ENCODE measurements around the gene PLAGL1.
"Not testable (repeated sequence)": the region's sequence is repeated elsewhere in the genome, so short reads cannot be mapped to it uniquely, and the experiment has no call there.

PLAGL1 gene

DNA sequence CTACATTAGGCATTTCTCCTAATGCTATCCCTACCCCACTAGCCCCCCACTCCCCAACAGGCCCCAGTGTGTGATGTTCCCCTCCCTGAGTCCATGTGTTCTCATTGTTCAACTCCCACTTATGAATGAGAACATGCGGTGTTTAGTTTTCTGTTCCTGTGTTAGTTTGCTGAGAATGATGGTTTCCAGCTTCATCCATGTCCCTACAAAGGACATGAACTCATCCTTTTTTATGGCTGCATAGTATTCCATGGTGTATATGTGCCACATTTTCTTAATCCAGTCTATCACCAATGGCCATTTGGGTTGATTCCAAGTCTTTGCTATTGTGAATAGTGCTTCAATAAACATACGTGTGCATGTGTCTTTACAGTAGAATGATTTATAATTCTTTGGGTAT, 1.6 kb upstream of the PLAGL1 start:
- not testable (repeated sequence) for DNase-seq (ENCODE audit: low read depth in 1 of 2, low spot score in 1 of 2)

DNA sequence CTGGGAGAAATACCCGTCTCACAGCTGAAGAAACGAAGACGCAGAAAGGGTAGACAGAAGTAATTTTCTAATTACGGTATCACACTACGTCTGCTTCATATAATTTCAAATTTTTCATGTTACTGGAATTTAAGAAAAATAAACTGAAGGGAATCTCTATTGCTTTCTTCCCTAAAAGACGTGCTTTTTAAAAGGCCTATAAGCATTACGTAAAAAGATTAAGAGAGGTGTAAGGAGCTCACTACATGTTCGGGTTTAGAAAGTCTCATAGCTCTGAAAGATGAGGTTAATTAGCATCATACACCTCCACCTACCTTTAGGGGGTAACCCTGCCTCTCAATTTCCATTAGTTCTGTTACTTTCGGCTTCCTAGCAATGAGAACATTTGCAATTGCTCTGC, 787 bp upstream of the PLAGL1 start:
- no peak for DNase-seq (ENCODE audit: low read depth in 1 of 2, low spot score in 1 of 2)

DNA sequence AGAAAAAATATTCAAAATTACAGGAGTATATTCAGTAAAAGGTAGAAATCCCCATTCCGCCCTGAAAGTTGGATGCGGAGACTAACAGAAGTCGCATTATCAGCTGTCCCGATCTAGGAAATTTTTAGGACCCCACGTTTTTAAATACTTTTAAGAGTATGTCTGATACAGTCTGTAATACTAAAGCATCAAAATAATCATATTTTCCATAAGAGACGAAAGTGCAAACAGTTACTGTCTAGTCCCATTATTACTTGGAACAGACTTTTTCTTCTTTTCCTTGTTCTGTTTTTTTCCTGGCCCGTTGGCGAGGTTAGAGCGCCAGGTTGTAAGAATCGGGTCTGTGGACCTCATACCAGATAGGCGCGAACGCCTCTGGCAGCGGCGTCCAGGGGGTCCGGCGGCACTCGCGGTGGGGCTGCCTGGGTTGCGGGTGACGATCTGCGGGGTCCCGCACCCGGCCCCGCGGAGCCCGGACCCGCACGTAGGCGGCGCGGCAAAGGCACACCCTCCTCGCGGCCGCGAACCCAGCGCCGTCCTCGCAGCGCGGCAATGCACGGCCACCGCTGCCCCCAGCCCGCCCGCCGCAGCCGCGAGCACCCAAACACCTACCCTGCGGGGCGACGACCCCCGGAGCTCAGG, 460 bp downstream of the PLAGL1 start:
- no peak for DNase-seq (ENCODE audit: low read depth in 1 of 2, low spot score in 1 of 2)

DNA sequence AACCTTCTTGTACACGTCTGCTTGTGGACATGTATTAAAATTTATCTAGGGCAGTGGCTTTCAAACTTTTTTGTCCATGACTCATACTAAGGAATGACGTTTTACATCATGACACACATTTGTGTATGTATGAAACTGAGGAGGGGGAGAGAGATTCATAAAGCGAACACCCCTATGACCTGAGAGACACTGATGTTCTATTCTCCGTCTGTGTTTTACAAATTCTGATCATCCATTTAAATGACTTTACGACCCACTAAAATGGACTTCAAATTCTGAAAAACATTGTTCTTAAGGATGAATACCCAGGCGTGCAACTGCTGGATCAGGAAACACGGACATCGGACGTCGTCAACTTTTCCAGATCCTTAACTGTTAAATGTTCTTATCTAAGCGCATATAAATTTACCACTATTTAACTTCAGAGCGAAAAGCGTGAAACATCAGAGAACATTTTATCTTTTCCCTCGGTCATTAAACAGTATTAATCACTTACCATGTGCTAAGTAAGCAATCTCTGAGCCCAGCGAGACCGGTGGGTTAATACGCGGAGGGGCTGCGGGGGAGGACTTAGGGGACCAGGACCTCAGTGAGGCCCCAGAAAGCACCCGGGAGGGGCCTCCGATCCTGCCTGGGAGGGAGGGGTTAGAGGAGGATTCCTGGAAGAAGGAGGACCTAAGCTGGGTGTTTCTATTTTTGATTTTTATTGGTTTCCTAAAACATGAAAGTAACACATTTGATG, 1.2 kb downstream of the PLAGL1 start:
- no peak for DNase-seq (ENCODE audit: low read depth in 1 of 2, low spot score in 1 of 2)

DNA sequence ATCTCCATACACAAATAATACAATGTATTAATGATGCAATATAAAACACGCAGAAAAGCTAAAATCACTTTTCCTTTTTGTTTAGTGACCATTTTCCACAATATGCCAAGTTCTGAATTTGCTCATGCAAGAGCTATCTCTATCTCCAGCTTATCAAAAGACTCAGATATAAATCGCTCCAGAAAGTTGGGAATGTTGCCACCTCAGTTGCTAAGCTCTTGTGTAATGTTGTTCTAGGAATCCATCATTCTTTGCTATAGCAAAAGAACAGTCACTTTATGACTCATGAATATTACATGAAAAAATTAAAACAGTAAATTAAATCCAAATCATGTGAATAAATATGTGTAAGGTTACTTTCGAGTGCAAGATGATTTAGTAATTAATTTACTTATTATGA, 8.7 kb downstream of the PLAGL1 start:
- DNase-seq (ENCODE audit: low read depth in 1 of 2, low spot score in 1 of 2), result no peak

DNA sequence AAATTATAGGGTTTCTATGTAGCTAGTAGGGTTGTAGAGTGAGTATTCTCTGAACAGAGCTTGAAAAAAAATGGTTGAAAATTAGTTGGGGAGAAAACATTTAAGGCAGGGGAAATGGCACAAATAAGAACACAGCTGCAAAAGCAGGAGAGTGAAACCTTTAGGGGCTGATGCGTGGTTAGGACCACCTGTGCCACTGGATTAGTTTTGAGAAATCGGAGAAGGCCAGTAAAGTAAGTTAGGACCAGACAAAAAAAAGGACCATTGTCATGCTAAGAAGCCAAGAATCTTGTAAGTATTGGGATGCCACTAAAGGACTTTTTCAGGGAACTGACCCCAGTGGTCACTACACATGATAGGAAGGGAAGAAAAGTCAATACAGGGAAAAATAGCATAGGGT, 9.4 kb downstream of the PLAGL1 start:
- no peak for DNase-seq (ENCODE audit: low read depth in 1 of 2, low spot score in 1 of 2)

DNA sequence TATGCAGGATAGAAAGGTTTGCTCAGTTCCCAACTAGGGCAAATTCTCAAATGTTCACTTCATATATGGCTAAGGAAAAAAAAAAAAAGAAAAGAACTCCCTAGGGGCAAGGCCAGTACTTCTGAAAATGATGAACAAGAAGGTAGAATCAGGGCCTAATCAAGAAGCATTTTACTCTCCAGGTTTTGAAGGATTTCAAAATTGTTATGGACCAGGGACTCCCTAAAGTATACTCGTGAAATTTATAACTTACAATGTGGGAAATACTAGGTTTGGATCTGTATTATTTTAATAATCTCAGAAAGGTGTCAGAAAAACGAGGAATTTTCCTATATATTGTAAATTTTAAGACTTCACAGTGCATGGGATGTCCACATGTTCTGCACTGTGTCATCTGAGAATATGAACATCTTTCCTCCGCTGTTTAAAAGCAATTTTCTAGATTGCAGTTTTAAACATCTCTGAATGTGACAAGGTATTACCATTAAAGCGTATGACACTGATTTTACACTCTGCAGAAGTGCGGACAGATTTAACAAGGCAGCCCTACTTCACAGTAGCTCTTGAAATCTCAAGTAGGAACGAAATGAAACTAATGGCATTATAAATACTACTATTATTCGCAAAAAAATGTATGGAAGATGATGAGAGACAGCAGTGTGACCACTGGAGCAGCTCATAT, 14.0 kb downstream of the PLAGL1 start:
- DNase-seq (ENCODE audit: low read depth in 1 of 2, low spot score in 1 of 2), result no peak

DNA sequence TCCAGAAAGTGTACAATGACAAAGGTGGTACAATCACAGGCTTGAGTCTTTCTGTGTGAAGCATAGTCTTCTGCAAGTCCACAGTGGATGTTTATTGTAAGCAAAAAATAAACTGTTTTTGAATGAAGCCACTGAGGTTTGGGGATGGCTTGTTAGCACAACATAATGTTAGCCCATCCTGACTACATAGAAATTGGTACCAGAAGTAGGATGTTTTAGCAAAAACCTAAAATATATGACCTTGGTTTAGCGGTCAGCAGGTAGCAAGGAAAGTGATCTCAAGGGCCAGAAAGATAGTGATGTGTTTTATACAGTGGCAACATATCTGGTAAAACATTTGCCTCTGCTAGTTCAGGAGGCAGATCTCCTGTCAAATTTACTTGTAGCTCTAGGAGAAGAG, 15.8 kb downstream of the PLAGL1 start:
- no peak for DNase-seq (ENCODE audit: low read depth in 1 of 2, low spot score in 1 of 2)

DNA sequence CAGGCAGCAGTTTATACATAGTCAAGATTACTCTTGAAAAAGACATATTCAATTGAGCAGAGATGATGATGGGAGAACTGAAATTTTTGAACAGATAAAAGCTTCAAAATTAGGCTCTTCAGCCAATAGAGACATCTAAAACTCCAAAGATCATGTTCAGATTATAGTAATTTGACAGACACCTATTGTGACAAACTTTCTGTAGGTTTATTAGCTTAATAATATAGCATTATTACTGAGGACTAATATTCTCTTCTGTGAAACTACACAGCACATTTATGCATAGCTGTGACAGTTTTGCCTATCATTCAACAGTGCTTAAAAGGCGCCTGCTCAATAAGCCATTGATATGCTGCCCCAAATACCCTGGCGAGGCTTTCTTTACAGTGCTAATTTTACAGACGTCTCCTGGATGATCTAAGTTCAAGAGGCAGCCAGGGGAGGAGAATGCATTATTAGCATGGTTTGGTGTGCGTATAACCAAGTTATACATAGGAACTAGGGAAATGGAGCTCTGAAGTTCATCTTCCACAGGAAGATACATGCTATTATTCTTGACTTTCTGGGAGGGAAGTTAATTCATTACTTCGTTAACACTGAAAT, 21.5 kb downstream of the PLAGL1 start:
- no peak for DNase-seq (ENCODE audit: low read depth in 1 of 2, low spot score in 1 of 2)

DNA sequence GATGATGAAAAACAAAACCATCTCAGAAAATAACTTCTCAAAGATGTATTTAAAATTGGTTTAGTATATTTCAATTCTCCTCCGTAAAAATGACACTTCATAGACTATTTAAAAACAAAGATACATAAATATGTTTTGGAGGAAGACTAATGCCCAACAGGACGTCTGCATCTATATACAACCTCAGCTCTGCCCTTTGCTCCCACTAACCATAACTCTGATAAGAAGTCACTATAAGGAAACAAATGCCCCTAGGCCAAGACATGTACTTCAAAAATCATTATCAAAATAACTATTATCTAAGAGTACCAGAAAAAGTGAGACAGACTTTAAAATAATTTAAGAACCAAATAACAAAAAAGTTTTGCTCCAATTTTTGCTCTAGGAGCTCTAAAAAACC, 23.4 kb downstream of the PLAGL1 start:
- DNase-seq (ENCODE audit: low read depth in 1 of 2, low spot score in 1 of 2), result no peak

DNA sequence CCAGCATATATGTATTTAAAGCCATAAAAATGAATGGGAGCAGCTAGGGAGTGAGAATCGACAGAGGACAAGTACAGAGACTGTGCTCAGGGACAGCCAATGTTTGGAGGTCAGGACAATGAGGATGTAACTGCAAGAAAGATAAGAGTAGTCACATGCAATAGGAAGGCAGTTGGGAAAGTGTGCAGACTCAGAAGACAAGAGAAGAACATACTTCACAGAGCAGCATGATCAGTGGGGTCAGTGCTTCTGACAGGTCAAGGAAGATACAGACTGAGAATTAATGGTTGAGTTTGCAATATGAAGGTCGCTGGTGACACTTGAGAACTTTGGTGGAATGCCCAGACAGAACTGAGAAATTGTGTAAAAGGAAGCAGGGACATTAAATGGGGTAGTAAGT, 25.1 kb downstream of the PLAGL1 start:
- no peak for DNase-seq (ENCODE audit: low read depth in 1 of 2, low spot score in 1 of 2)

DNA sequence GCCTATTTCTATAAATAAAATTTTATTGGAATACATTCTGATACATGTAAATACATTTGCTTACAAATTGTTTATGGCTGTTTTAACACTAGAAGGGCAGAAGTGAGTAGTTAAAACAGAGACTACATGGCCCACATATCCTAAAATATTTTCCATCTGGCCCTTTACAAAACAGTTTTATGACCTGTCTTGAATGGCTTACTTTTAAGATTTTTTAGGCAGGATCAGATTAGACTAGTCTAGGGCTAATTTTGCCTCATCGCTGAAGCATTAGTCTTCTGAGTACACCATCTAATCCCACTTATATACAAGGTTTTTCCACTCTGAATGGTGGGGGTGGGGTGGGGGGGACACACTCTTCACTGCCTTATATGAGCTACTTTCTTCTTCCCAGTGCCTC, 27.1 kb downstream of the PLAGL1 start:
- no peak for DNase-seq (ENCODE audit: low read depth in 1 of 2, low spot score in 1 of 2)

DNA sequence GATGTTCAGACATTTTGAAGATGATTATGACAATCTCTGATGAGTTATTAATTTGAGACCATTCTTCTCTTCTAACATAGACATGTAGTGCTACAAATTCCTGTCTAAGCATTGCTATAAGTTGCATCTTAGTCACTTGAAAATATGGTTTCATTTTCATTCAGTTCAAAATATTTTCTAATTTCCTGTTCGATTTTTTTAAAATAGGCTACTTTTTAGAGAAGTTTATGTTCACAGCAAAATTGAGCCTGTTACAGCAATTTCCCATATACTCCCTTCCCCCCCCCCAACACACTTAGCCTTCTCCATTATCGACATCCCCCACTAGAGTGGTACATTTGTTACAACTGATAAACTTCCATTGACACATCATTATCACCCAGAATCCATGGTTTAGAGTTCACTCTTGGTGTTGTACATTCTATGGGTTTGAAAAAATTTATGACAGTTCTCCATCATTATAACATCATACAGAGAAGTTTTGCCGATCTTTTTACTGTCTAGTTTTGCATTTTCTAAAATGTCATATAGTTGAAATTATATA, 31.2 kb downstream of the PLAGL1 start:
- DNase-seq (ENCODE audit: low read depth in 1 of 2, low spot score in 1 of 2), result no peak

DNA sequence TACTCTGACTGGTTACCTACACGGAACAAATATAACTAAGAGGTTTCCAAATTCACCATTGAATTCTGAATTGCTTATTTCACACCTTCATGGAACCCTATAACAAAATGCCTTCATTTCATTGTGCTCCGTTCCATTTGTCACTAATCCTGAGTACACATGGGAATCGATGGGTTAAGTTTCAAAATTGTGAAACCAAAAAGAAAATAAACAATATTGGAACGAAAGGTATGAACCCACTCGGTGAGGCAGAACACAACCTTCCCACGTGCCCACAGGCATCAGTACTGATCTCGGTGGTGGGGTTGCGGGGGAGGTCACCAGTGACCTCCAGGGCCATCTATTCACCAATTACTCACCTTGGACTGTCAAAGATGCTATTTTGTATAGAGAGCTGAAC, 34.0 kb downstream of the PLAGL1 start:
- no peak for DNase-seq (ENCODE audit: low read depth in 1 of 2, low spot score in 1 of 2)

DNA sequence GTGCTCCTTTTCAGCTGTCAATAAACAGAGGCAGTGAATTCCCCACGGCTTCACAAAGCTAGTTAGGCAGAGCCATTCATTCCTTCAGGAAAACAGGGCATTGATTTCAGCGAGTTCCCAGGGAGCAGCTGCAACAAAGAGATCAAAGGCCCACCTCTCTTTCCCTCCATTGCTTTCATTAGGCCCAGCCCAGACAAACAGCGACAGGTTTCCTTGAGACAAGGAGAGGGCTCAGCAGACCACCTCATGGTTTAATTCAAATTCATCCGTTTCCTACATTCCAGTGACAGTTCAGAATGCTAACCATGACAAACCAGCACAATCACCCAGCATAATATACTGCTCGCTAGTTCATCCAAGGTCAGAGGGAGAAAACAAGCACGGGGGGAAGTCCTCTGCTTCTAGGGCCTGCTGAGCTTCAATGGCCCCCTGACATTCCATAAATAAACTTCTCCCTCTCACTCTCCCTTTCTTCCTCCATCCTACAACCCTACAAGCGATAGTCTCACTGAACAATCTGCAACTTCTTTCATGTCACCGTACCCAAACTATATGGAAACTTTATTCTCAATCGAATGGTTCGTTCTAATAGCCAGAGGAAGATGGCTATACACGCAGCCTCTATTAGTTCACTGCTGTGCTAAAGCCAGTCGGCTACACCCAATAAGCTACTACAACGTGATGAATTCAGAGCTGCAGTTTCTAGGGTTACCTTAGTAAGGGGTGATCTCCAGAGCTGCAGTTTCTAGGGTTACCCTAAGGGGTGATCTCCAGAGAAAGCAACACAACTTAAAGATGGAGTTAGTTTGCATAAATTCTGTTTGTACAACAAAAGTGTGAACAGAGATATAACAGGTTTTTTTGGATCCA, 34.7 kb downstream of the PLAGL1 start:
- DNase-seq (ENCODE audit: low read depth in 1 of 2, low spot score in 1 of 2), result no peak

DNA sequence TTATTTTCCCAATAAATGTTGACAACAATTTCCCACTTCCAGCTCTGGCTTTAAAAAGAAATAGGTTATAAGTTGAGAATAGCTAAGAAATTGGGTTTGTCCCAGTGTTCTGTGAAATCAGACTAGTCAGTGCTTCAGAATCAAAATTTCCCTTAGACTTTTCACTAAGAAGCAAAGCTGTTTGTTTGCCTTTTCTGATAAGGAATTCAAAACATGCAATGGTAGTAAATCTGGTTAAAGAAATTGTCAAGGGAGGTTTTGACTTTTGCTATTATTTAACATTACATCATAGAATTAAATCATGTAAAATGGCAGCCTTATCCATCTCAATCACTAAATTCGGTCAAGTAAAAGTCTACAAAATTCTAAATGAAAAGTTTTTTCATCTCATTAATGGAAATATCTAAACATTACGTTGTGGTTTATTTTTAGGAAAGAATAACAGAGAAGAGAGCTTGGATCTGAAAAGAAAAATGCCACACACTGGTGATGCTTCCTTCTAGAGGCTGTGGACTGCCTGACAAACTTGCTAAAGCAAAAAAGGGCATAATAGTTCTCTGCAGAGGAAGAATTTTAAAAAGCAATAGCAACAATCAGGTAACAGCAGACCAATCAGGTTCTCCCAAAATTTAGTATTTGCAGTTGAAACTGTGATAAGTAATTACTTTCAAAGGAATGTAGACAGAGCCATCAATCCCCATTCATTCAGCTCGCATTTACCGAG, 36.4 kb downstream of the PLAGL1 start:
- DNase-seq (ENCODE audit: low read depth in 1 of 2, low spot score in 1 of 2), result no peak

DNA sequence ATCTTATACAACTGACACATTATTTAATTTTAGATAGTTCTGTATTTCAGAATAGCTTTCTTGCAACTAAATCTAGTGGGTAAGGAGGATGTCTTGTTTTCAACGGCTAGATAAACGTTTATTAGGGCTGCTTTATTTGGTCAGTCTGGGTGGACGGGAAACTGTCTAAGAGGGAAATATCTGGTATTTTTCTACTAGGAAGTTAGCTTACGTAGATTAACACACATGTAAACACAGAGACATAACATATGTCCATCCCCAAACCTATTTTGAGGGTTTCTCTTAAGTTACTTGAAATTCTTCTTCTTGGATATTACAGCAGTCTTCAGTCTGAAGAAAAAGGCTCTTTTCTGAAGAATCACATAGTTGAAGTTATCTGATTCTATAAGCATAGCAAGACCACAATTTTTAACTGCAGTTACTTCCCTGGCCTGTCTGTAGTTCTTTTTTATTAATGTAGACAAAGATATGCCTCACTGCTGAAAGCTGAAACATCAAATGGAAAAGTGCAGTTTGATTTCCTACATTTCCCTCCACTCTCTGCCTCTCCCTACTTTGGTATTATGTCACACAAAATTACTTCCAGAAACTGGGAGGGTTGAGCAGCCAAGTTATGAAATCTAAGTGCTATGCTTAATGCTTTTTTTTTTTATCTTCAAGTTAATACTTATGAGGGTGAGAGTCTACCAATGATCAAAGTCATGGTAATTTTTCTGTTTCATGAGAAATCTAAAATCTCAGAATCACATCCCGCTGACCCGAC, 37.4 kb downstream of the PLAGL1 start:
- DNase-seq (ENCODE audit: low read depth in 1 of 2, low spot score in 1 of 2), result no peak

DNA sequence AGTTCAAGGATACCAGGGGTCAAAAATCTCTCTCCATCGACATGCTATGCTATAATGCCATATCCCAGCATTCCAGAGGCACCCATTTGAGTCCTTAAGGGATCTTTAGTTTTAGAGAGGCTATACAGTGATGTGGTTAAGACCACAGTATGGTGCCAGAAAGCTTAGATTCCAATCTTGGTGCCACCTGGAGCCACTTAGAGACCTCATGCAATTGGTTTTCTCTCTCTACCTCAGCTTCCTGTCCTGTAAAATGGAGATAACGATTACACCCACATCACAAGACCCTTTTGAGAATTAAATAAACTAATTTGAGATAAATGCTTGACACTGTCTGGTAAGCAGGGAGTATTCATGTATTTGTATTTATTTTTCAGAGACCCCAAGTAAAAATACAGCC, 39.0 kb downstream of the PLAGL1 start:
- no peak for DNase-seq (ENCODE audit: low read depth in 1 of 2, low spot score in 1 of 2)

DNA sequence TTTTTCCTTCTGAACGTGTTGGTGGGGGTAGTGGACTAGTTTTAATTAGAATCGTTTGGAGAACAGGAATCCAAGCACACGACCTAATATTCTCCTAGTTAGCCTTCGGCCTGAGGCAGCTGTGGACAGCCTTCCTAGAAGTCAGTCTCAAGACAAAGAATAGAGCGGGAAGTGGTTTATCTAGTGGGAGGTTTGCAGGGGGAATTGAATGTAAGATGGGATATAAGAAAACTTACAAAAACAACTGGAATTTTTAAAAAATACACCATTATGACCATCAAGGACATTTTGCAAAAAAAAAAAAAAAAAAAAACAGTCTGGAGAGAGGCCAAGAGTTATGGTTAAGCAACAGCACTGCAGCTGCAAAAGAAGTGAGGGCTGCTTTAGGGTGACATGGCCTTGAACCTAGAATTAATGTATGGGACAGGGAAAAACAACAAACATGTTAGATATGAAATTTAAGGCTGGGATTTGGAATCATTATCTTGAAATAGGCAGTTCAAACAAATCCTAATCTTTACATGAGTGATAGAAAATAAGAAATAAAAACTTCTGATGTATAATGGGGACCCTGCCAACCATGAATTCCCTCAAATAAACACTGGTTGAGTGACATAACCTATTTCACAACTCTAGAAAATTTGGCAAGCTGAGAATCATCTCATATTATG, 40.2 kb downstream of the PLAGL1 start:
- no peak for DNase-seq (ENCODE audit: low read depth in 1 of 2, low spot score in 1 of 2)

Data from stimulated activated CD4-positive, alpha-beta T cell treated with anti-CD3 and anti-CD28 coated beads, Interleukin-15, amount 100 ng/mL, for 1 hour (primary cell).